ENCODE measurements around the gene ZNF236. TPM values are rescaled to one million over a fixed set of nuclear protein-coding genes. Genes with fewer than 3 reads are reported as not detected.

The ZNF236 gene
- total RNA-seq, 4 donors from 2014 or later, result 15.6 to 28.0 (median 20.6) TPM

DNA sequence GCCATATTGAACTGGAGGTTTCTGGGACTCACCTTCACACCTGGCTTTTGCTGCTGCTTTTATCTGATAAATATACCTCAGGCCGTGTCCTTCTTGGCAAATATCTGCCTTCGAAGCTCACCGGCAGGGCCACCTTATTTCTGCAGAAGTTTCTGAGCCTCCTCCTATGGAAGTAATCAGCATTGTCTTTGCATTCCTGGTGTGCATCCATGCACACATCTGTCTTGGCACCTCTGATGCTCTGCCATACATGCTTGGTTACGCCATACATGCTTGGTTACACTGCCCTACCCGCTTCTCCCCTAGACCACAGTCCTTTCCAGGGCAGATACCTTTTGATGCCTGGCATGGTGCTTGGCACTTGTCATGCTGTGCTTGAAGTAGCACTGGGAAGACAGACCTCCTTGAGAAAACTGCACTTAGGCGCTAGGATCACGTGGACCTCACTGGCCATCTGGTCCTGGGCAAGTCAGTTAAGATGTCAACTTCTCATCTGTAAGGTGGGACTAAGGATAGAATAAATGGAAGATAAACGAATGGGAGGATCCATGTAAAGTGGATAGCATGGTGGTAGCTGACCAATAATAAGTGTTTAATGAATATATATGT, 66.8 kb downstream of the ZNF236 start:
- H3K36me3 ChIP-seq, result peaks cover 0 to 4% of the 10 kb centered on the region in 2 donors
- intact Hi-C loops (cut with DNase I), result loop anchor here (10.0 kb wide), 1 partner anchor 84 kb away; no protein-coding TSS in a partner anchor

DNA sequence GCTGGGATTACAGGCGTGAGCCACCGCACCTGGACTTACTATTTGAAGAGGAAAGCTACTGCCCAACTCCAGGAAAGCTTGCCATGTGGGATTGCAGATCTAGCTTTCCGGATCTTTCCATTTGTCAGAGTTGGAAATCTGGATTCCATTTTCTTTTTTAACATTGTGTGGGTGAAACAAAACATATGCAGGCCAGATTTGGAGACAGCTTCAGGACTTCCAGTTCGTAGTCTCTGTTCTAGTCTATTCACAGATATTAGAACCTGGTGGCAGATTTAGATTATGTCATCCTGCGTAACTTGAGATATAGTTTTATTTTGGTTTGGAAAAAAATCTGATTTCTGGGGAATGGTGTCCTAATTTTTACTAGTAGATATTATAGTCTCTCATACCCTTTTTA, 70.5 kb downstream of the ZNF236 start:
- intact Hi-C loops (cut with DNase I), result no loop called here
- no peak for DNase-seq
- TF ChIP-seq POLR2A (IDR thresholded peaks at IDR 0.05), result no peak
- no peak for TF ChIP-seq CTCF (IDR thresholded peaks at IDR 0.05)
- Histone ChIP-seq H3K36me3 (peaks cover 31 to 33% of the 10 kb centered on the region in 2 donors), H3K9me3 (no peaks in the 10 kb centered on the region), H3K4me3 (replicated peaks in 1 of 3) (no peak overlapping the region), H3K27me3 (no peaks in the 10 kb centered on the region), H3K4me1 (peaks cover 0 to 7% of the 10 kb centered on the region in 2 donors), H3K27ac (no peak overlapping the region)
- 93 to 94% methylated on average over 5 of the region's 5 CpGs for WGBS, 2 donors

More for the DNA sequence above, 66.8 kb downstream of the ZNF236 start:
- DNase-seq, result peak; percentile 57 to 61
- Histone ChIP-seq H3K4me1 (peaks cover 0 to 7% of the 10 kb centered on the region in 2 donors), H3K27ac (no peak overlapping the region), H3K27me3 (no peaks in the 10 kb centered on the region), H3K4me3 (replicated peaks in 1 of 3) (no peak overlapping the region), H3K9me3 (no peaks in the 10 kb centered on the region)
- WGBS, 2 donors, result 56 to 60% methylated on average over 8 of the region's 8 CpGs
- no peak for TF ChIP-seq CTCF (IDR thresholded peaks at IDR 0.05)
- no peak for TF ChIP-seq POLR2A (IDR thresholded peaks at IDR 0.05)

GRCh38 chr18:76894566-76895346, 72.4 kb downstream of the ZNF236 start:
- no peak overlapping the region for H3K27ac ChIP-seq
- WGBS, 2 donors, result 94 to 95% methylated on average over 34 to 36 of the region's 37 CpGs
- H3K9me3 ChIP-seq, result no peaks in the 10 kb centered on the region
- H3K4me3 ChIP-seq (replicated peaks in 1 of 3), result no peak overlapping the region
- DNase-seq, result no peak
- intact Hi-C loops (cut with DNase I), result no loop called here
- no peaks in the 10 kb centered on the region for H3K27me3 ChIP-seq
- H3K4me1 ChIP-seq, result no peaks in the 10 kb centered on the region
- TF ChIP-seq CTCF (IDR thresholded peaks at IDR 0.05), result no peak
- no peak for TF ChIP-seq POLR2A (IDR thresholded peaks at IDR 0.05)
- peaks cover 31 to 36% of the 10 kb centered on the region in 2 donors for H3K36me3 ChIP-seq

GRCh38 chr18:76895498-76895897, 73.1 kb downstream of the ZNF236 start:
- Histone ChIP-seq H3K27me3 (no peaks in the 10 kb centered on the region), H3K4me1 (no peaks in the 10 kb centered on the region), H3K36me3 (peaks cover 31 to 36% of the 10 kb centered on the region in 2 donors), H3K27ac (no peak overlapping the region), H3K4me3 (replicated peaks in 1 of 3) (no peak overlapping the region), H3K9me3 (no peaks in the 10 kb centered on the region)
- 86 to 93% methylated on average over 2 to 3 of the region's 3 CpGs for WGBS, 2 donors
- DNase-seq, result no peak
- intact Hi-C loops (cut with DNase I), result no loop called here
- TF ChIP-seq POLR2A (IDR thresholded peaks at IDR 0.05) (no peak), CTCF (IDR thresholded peaks at IDR 0.05) (no peak)

DNA sequence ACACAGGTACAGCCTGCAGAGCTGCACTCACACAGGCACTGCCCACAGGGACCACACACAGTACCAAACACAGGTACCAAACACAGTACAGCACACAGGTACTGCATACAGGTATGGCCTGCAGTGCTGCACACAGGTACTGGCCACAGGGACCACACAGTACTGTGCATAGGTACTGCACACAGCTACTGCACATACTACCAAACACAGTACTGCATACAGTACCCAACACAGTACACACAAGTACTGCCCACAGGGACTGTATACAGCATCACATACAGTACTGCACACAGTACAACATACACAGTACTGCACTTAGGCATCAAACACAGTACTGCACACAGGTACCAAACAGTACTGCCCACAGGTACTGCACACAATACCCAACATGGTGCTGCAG, 74.3 kb downstream of the ZNF236 start:
- Histone ChIP-seq H3K4me1 (no peaks in the 10 kb centered on the region), H3K36me3 (peaks cover 31 to 36% of the 10 kb centered on the region in 2 donors), H3K27me3 (no peaks in the 10 kb centered on the region), H3K27ac (no peak overlapping the region), H3K4me3 (replicated peaks in 1 of 3) (no peak overlapping the region), H3K9me3 (no peaks in the 10 kb centered on the region)
- intact Hi-C loops (cut with DNase I), result no loop called here
- no peak for DNase-seq
- TF ChIP-seq CTCF (IDR thresholded peaks at IDR 0.05) (no peak), POLR2A (IDR thresholded peaks at IDR 0.05) (no peak)
